GM23248 (cell line): ENCODE results near the gene TMEM150B.

Experiments
- EZH2 ChIP-seq: fragments of 200-600 bp; sonication (generic); IDR thresholded peaks from 2 replicates; pipeline ENCODE4 v1.6.1; 2018; ENCODE audit warnings: antibody characterized with exemption, mild to moderate bottlenecking; ENCODE audit not compliant: insufficient read depth, poor library complexity, severe bottlenecking
- EZH2phosphoT487 ChIP-seq: fragments of 200-600 bp; sonication (generic); IDR thresholded peaks from 2 replicates; pipeline ENCODE4 v1.6.1; 2018; ENCODE audit warnings: antibody characterized with exemption, moderate library complexity, mild to moderate bottlenecking, low read depth; ENCODE audit not compliant: insufficient read depth

DNA sequence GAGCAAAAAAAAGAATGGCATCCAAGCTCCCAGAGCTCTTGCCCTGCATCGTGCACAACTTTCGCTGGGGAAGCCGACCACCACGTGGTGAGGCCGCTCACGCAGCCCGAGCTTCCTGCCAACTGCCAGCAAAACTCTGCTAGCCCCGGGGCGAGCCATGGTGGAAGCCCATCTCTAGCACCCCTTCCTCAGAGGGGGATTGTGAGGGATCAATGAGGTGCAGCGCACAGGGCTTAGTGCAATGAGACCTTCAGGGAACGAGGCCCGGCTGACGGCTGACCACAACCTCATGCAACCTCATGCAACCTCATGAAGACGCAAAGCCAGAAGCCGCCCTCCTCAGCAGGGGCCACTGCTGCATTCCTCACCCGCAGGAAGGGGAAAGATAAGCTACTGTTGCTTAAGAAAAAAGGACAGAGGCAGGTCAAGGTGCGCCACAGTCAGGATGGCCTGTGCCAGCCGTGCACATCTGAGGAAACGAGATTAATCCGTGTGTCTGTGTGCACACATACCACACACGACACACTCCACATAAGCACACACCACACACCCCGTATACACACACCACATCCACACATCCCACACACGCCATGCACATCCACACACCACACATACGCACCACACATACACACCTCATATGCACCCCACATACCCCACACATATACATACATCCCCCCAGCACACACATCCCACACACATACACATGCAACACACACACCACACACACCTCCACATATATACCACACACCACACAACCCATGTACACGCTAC is 54.8 kb downstream of the TMEM150B start:
- TF ChIP-seq EZH2phosphoT487 (no peak), EZH2 (no peak)
